Measurements from ENCODE around the gene HSPA4. TPM values are rescaled to one million over a fixed set of nuclear protein-coding genes. Genes with fewer than 3 reads are reported as not detected.
"Not testable (repeated sequence)": the region's sequence is repeated elsewhere in the genome, so short reads cannot be mapped to it uniquely, and the experiment has no call there.

HSPA4 gene
- total RNA-seq, 1 donor from 2014 or later, result 66.0 TPM

- intact Hi-C loops (cut with DNase I), result no loop called here
- ATAC-seq, result no peak
- peaks cover 76% of the 10 kb centered on the region for H3K36me3 ChIP-seq
Observed at GRCh38 chr5:133083901-133084300, 32.1 kb downstream of the HSPA4 start.

GRCh38 chr5:133085171-133085570 is 33.4 kb downstream of the HSPA4 start:
- H3K4me3 ChIP-seq; ATAC-seq; intact Hi-C loops (cut with DNase I); H3K27me3 ChIP-seq (ENCODE audit: low read depth); DNase-seq; H3K27ac ChIP-seq; H3K9me3 ChIP-seq; H3K4me1 ChIP-seq: not testable (repeated sequence)
- peaks cover 89% of the 10 kb centered on the region for H3K36me3 ChIP-seq

More at GRCh38 chr5:133083901-133084300, 32.1 kb downstream of the HSPA4 start:
- no peaks in the 10 kb centered on the region for H3K9me3 ChIP-seq
- no peak for TF ChIP-seq CTCF (IDR thresholded peaks at IDR 0.05)
- no peaks in the 10 kb centered on the region for H3K27me3 ChIP-seq (ENCODE audit: low read depth)
- H3K4me3 ChIP-seq, result no peak overlapping the region
- no peaks in the 10 kb centered on the region for H3K4me1 ChIP-seq
- H3K27ac ChIP-seq, result no peak overlapping the region
- DNase-seq, result no peak

GRCh38 chr5:133086366-133086875 is 34.6 kb downstream of the HSPA4 start:
- no peak for DNase-seq
- H3K36me3 ChIP-seq, result peaks cover 94% of the 10 kb centered on the region
- no peak overlapping the region for H3K27ac ChIP-seq
- H3K4me3 ChIP-seq, result no peak overlapping the region
- intact Hi-C loops (cut with DNase I), result no loop called here
- H3K27me3 ChIP-seq (ENCODE audit: low read depth), result no peaks in the 10 kb centered on the region
- ATAC-seq, result no peak
- H3K4me1 ChIP-seq, result no peaks in the 10 kb centered on the region
- H3K9me3 ChIP-seq, result no peaks in the 10 kb centered on the region
- TF ChIP-seq CTCF (IDR thresholded peaks at IDR 0.05), result no peak

- intact Hi-C loops (cut with DNase I), result no loop called here
- Histone ChIP-seq H3K27ac (no peak overlapping the region), H3K9me3 (no peaks in the 10 kb centered on the region), H3K36me3 (peaks cover 96% of the 10 kb centered on the region), H3K27me3 (ENCODE audit: low read depth) (no peaks in the 10 kb centered on the region), H3K4me1 (no peaks in the 10 kb centered on the region), H3K4me3 (no peak overlapping the region)
- DNase-seq (no peak), ATAC-seq (no peak)
- TF ChIP-seq CTCF (IDR thresholded peaks at IDR 0.05), result no peak
Observed at GRCh38 chr5:133088064-133088463, 36.3 kb downstream of the HSPA4 start.

- no peaks in the 10 kb centered on the region for H3K27me3 ChIP-seq (ENCODE audit: low read depth)
- no peak for TF ChIP-seq CTCF (IDR thresholded peaks at IDR 0.05)
- H3K4me3 ChIP-seq, result no peak overlapping the region
- intact Hi-C loops (cut with DNase I), result no loop called here
- no peak overlapping the region for H3K27ac ChIP-seq
- H3K9me3 ChIP-seq, result no peaks in the 10 kb centered on the region
- peaks cover 100% of the 10 kb centered on the region for H3K36me3 ChIP-seq
- H3K4me1 ChIP-seq, result no peaks in the 10 kb centered on the region
- ATAC-seq, result no peak
- no peak for DNase-seq
Observed at GRCh38 chr5:133091034-133091433, 39.2 kb downstream of the HSPA4 start.

- Histone ChIP-seq H3K27ac (no peak overlapping the region), H3K4me3 (no peak overlapping the region), H3K9me3 (no peaks in the 10 kb centered on the region), H3K4me1 (peaks cover 6% of the 10 kb centered on the region), H3K27me3 (ENCODE audit: low read depth) (no peaks in the 10 kb centered on the region), H3K36me3 (peaks cover 42% of the 10 kb centered on the region)
- ATAC-seq (no peak), DNase-seq (no peak)
- intact Hi-C loops (cut with DNase I), result no loop called here
- TF ChIP-seq CTCF (IDR thresholded peaks at IDR 0.05), result no peak
Observed at GRCh38 chr5:133106343-133106742, 54.5 kb downstream of the HSPA4 start.
